ENCODE results near the gene ZNF555.

ZNF555 gene

DNA sequence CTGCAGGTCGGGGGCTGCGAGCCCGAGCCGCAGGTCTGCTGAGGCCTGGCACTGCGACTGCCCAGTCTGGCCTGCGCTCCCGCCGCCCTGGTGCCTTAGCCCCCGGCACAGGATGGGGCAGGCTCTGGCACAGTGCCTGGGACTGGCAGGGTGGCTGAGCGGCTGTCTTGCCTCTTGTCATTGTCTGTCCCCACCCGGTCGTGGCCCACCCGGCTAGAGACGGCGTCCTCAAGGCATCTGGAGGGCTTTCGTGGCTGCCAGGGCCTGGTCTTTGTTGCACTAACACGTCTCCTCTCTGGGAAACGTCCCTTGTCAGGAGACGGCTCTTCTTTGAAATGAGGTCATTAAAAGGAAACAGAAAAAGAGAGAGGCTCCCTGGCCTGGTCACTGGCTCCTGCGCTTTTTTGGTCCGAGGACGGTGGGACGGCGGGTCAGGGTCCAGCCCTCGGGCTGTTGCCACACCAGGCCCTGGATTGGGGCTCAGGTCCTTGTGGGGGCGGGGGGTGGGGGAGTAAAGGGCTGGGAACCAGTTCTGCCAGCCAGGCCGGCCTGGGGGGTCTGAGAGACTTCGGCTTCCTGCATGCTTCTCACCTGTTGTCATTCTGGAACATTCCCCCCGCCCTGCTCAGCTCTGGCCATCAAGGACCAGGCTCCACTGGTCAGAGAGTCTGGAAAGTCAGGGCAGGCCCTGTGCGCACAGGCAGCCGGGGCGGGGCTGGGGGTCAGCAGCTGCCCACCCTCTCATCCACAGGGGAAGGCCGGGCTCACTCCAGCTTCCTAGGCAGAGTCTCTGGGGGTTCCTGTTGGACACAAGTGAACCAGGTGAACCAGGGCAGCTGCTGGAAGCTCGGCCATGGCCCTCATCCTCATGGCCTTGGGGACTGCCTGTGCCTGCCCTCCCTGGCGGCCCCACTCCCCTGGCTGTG lies 27.8 kb upstream of the ZNF555 start:
- 92% methylated on average over 35 of the region's 35 CpGs for WGBS

DNA sequence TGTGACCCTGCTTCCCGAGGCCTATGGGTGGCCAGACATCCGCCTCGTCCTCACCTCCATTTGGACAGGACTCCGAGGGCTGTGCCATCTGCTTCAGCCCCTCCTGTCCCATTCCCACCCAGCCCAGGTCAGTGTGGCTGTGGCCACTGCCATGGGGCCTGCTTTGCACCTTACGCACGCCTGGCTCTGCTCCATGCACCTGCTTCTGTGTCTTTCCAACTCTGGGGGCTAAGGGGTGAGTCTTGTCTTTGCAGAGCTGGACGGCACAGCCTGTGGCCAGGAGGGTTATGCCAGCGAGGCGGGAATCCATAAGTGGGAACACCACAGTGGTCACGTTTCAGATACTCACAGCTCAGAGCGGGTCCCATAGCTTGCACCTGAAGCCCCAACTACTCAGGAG lies 26.8 kb upstream of the ZNF555 start:
- no peak overlapping the region for H2AK5ac ChIP-seq (ENCODE audit: low read length, severe bottlenecking)
- H3K36me3 ChIP-seq (ENCODE audit: control insufficient read depth in 1 of 2, insufficient read depth in 2 of 2, low read depth in 1 of 2, low read length in 2 of 2), result peaks cover 23 to 70% of the 10 kb centered on the region in 2 experiments
- no peak overlapping the region for H3K4me2 ChIP-seq (ENCODE audit: low read length, poor library complexity, severe bottlenecking)
- H2BK5ac ChIP-seq (ENCODE audit: low read depth, low read length, poor library complexity, severe bottlenecking), result no peak overlapping the region
- no peak overlapping the region for H2AFZ ChIP-seq (ENCODE audit: low read depth, low read length)
- no peak overlapping the region for H4K8ac ChIP-seq (ENCODE audit: low read length)
- no peak overlapping the region for H2BK15ac ChIP-seq (ENCODE audit: low read depth, poor library complexity, severe bottlenecking)
- no peak overlapping the region for H2BK12ac ChIP-seq (ENCODE audit: low read length in 2 of 2)
- H3K14ac ChIP-seq (ENCODE audit: low read length in 2 of 2), result no peak overlapping the region
- H3K23ac ChIP-seq (ENCODE audit: low read length in 2 of 2), result no peak overlapping the region
- H2BK120ac ChIP-seq (ENCODE audit: low read depth, low read length), result no peak overlapping the region
- H4K91ac ChIP-seq (ENCODE audit: low read length), result no peak overlapping the region
- no peak overlapping the region for H3K4ac ChIP-seq (ENCODE audit: low read depth in 1 of 2, low read length in 2 of 2)
- H3K18ac ChIP-seq (ENCODE audit: low read depth in 1 of 2, low read length in 2 of 2), result no peak overlapping the region
- no peaks in the 10 kb centered on the region for H3K79me1 ChIP-seq (replicated peaks; ENCODE audit: low read length, poor library complexity, severe bottlenecking)
- no peak overlapping the region for H3K27ac ChIP-seq (ENCODE audit: low read length, poor library complexity, severe bottlenecking)
- no peak overlapping the region for H3K9ac ChIP-seq (ENCODE audit: low read length)
- H3K9me3 ChIP-seq (ENCODE audit: control insufficient read depth, low read length), result no peaks in the 10 kb centered on the region
- H3K4me1 ChIP-seq (ENCODE audit: control insufficient read depth, insufficient read depth, low read depth, low read length), result peaks cover 7% of the 10 kb centered on the region
- no peaks in the 10 kb centered on the region for H3K27me3 ChIP-seq (ENCODE audit: control insufficient read depth in 1 of 2, insufficient read depth in 1 of 2, low read length in 2 of 2)
- no peak overlapping the region for H3K4me3 ChIP-seq (ENCODE audit: insufficient read depth in 1 of 2, low read depth in 1 of 2, low read length in 2 of 2)
- DNase-seq, result no peak
- WGBS, result 98% methylated on average over 11 of the region's 11 CpGs

More for the DNA sequence above, 27.8 kb upstream of the ZNF555 start:
- no peak overlapping the region for H2AK5ac ChIP-seq (ENCODE audit: low read length, severe bottlenecking)
- no peak overlapping the region for H4K91ac ChIP-seq (ENCODE audit: low read length)
- no peak overlapping the region for H3K4me3 ChIP-seq (ENCODE audit: insufficient read depth in 1 of 2, low read depth in 1 of 2, low read length in 2 of 2)
- H2BK15ac ChIP-seq (ENCODE audit: low read depth, poor library complexity, severe bottlenecking), result no peak overlapping the region
- no peak for DNase-seq
- H3K4ac ChIP-seq (ENCODE audit: low read depth in 1 of 2, low read length in 2 of 2), result no peak overlapping the region
- H2AFZ ChIP-seq (ENCODE audit: low read depth, low read length), result no peak overlapping the region
- no peak overlapping the region for H3K14ac ChIP-seq (ENCODE audit: low read length in 2 of 2)
- peaks cover 4% of the 10 kb centered on the region for H3K4me1 ChIP-seq (ENCODE audit: control insufficient read depth, insufficient read depth, low read depth, low read length)
- no peaks in the 10 kb centered on the region for H3K9me3 ChIP-seq (ENCODE audit: control insufficient read depth, low read length)
- H3K9ac ChIP-seq (ENCODE audit: low read length), result no peak overlapping the region
- no peak overlapping the region for H2BK120ac ChIP-seq (ENCODE audit: low read depth, low read length)
- H3K23ac ChIP-seq (ENCODE audit: low read length in 2 of 2), result no peak overlapping the region
- H3K18ac ChIP-seq (ENCODE audit: low read depth in 1 of 2, low read length in 2 of 2), result no peak overlapping the region
- H3K36me3 ChIP-seq (ENCODE audit: control insufficient read depth in 1 of 2, insufficient read depth in 2 of 2, low read depth in 1 of 2, low read length in 2 of 2), result peaks cover 32 to 79% of the 10 kb centered on the region in 2 experiments
- H3K27me3 ChIP-seq (ENCODE audit: control insufficient read depth in 1 of 2, insufficient read depth in 1 of 2, low read length in 2 of 2), result no peaks in the 10 kb centered on the region
- no peaks in the 10 kb centered on the region for H3K79me1 ChIP-seq (replicated peaks; ENCODE audit: low read length, poor library complexity, severe bottlenecking)
- H2BK5ac ChIP-seq (ENCODE audit: low read depth, low read length, poor library complexity, severe bottlenecking), result no peak overlapping the region
- H2BK12ac ChIP-seq (ENCODE audit: low read length in 2 of 2), result no peak overlapping the region
- H4K8ac ChIP-seq (ENCODE audit: low read length), result no peak overlapping the region
- no peak overlapping the region for H3K4me2 ChIP-seq (ENCODE audit: low read length, poor library complexity, severe bottlenecking)
- H3K27ac ChIP-seq (ENCODE audit: low read length, poor library complexity, severe bottlenecking), result no peak overlapping the region

DNA sequence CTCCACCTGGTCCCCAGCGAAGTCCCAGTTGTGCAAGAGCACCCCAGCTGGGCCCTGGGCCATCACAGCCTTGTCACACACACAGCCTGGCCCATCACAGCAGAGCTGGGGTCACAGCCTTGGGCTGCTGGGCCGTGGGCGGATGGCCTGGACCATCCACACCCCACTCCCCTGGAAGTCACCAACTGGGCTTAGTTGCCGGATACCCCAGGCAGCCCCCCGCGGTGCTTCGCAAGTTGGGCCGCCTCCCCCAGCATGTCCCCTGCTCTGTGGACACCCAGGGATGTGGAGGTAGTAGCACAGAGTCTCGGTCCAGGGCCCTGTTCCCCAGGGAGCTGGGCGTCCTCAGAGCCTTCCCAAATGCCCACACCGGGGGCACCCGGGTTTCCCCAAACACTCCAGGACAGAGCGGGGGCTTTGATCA lies 26.1 kb upstream of the ZNF555 start:
- Histone ChIP-seq H3K36me3 (ENCODE audit: control insufficient read depth in 1 of 2, insufficient read depth in 2 of 2, low read depth in 1 of 2, low read length in 2 of 2) (peaks cover 18 to 62% of the 10 kb centered on the region in 2 experiments), H3K9ac (ENCODE audit: low read length) (no peak overlapping the region), H2BK15ac (ENCODE audit: low read depth, poor library complexity, severe bottlenecking) (no peak overlapping the region), H3K23ac (ENCODE audit: low read length in 2 of 2) (no peak overlapping the region), H4K91ac (ENCODE audit: low read length) (no peak overlapping the region), H3K9me3 (ENCODE audit: control insufficient read depth, low read length) (no peaks in the 10 kb centered on the region), H3K4me3 (ENCODE audit: insufficient read depth in 1 of 2, low read depth in 1 of 2, low read length in 2 of 2) (no peak overlapping the region), H3K27me3 (ENCODE audit: control insufficient read depth in 1 of 2, insufficient read depth in 1 of 2, low read length in 2 of 2) (no peaks in the 10 kb centered on the region), H2BK120ac (ENCODE audit: low read depth, low read length) (no peak overlapping the region), H2AK5ac (ENCODE audit: low read length, severe bottlenecking) (no peak overlapping the region), H3K27ac (ENCODE audit: low read length, poor library complexity, severe bottlenecking) (no peak overlapping the region), H2AFZ (ENCODE audit: low read depth, low read length) (no peak overlapping the region), H3K18ac (ENCODE audit: low read depth in 1 of 2, low read length in 2 of 2) (no peak overlapping the region), H3K4ac (ENCODE audit: low read depth in 1 of 2, low read length in 2 of 2) (no peak overlapping the region), H3K79me1 (replicated peaks; ENCODE audit: low read length, poor library complexity, severe bottlenecking) (peaks cover 2% of the 10 kb centered on the region), H2BK5ac (ENCODE audit: low read depth, low read length, poor library complexity, severe bottlenecking) (no peak overlapping the region), H2BK12ac (ENCODE audit: low read length in 2 of 2) (no peak overlapping the region), H3K4me1 (ENCODE audit: control insufficient read depth, insufficient read depth, low read depth, low read length) (peaks cover 9% of the 10 kb centered on the region), H3K4me2 (ENCODE audit: low read length, poor library complexity, severe bottlenecking) (no peak overlapping the region), H4K8ac (ENCODE audit: low read length) (no peak overlapping the region), H3K14ac (ENCODE audit: low read length in 2 of 2) (no peak overlapping the region)
- DNase-seq, result no peak
- 93% methylated on average over 13 of the region's 13 CpGs for WGBS

- no peak overlapping the region for H3K14ac ChIP-seq (ENCODE audit: low read length in 2 of 2)
- H3K9me3 ChIP-seq (ENCODE audit: control insufficient read depth, low read length), result no peaks in the 10 kb centered on the region
- H3K4me1 ChIP-seq (ENCODE audit: control insufficient read depth, insufficient read depth, low read depth, low read length), result peaks cover 12% of the 10 kb centered on the region
- H3K4ac ChIP-seq (ENCODE audit: low read depth in 1 of 2, low read length in 2 of 2), result no peak overlapping the region
- H2BK12ac ChIP-seq (ENCODE audit: low read length in 2 of 2), result no peak overlapping the region
- H3K36me3 ChIP-seq (ENCODE audit: control insufficient read depth in 1 of 2, insufficient read depth in 2 of 2, low read depth in 1 of 2, low read length in 2 of 2), result peaks cover 15 to 55% of the 10 kb centered on the region in 2 experiments
- no peak overlapping the region for H2BK15ac ChIP-seq (ENCODE audit: low read depth, poor library complexity, severe bottlenecking)
- peaks cover 6% of the 10 kb centered on the region for H3K79me1 ChIP-seq (replicated peaks; ENCODE audit: low read length, poor library complexity, severe bottlenecking)
- no peak overlapping the region for H3K23ac ChIP-seq (ENCODE audit: low read length in 2 of 2)
- H2AK5ac ChIP-seq (ENCODE audit: low read length, severe bottlenecking), result no peak overlapping the region
- H4K8ac ChIP-seq (ENCODE audit: low read length), result no peak overlapping the region
- no peaks in the 10 kb centered on the region for H3K27me3 ChIP-seq (ENCODE audit: control insufficient read depth in 1 of 2, insufficient read depth in 1 of 2, low read length in 2 of 2)
- no peak overlapping the region for H2BK5ac ChIP-seq (ENCODE audit: low read depth, low read length, poor library complexity, severe bottlenecking)
- 95% methylated on average over 15 of the region's 15 CpGs for WGBS
- H2AFZ ChIP-seq (ENCODE audit: low read depth, low read length), result no peak overlapping the region
- H3K4me3 ChIP-seq (ENCODE audit: insufficient read depth in 1 of 2, low read depth in 1 of 2, low read length in 2 of 2), result no peak overlapping the region
- no peak for DNase-seq
- no peak overlapping the region for H3K18ac ChIP-seq (ENCODE audit: low read depth in 1 of 2, low read length in 2 of 2)
- no peak overlapping the region for H3K9ac ChIP-seq (ENCODE audit: low read length)
- no peak overlapping the region for H3K27ac ChIP-seq (ENCODE audit: low read length, poor library complexity, severe bottlenecking)
- H4K91ac ChIP-seq (ENCODE audit: low read length), result no peak overlapping the region
- no peak overlapping the region for H2BK120ac ChIP-seq (ENCODE audit: low read depth, low read length)
- H3K4me2 ChIP-seq (ENCODE audit: low read length, poor library complexity, severe bottlenecking), result no peak overlapping the region
These were observed 25.4 kb upstream of the ZNF555 start for GRCh38 chr19:2815923-2816322.
